Erythroblast (primary cell): Measurements from ENCODE around the gene ZBTB20.

Experiments
- DNase-seq, 2 experiments: peaks; one replicate each; lab custom pipeline; 2025; lab: John Stamatoyannopoulos, UW
- GATA1 ChIP-seq: IDR thresholded peaks from 2 replicates; pipeline ENCODE4 v1.6.1; 2011; ENCODE audit warnings: low read depth, mild to moderate bottlenecking, control low read depth, low read length, moderate library complexity
- POLR2A ChIP-seq: IDR thresholded peaks from 2 replicates; pipeline ENCODE4 v1.6.1; 2011; ENCODE audit warnings: mild to moderate bottlenecking, low read length

The ZBTB20 gene

DNA sequence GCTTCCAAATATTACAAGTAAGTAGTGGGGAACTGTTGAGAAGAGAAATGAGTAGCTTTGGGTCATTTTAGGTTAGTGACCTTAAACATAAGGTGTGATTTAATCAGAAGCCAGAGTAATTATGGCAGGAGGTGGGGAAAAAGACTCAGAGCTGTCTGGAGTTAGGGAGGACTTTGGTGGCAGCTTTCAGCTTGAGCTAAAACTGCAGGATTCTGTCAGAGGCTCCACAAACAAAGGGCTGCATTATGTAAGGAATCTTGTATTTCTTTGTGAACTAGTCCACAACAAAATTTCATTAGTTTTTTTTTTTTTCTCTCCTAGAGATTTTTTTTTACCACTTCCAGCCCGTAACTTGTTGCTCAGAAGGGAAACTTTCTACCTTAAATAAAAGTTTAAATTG lies 507.9 kb downstream of the ZBTB20 start:
- no peak for TF ChIP-seq POLR2A
- no peak for TF ChIP-seq GATA1
- DNase-seq = no peak

- TF ChIP-seq POLR2A (no peak), GATA1 (no peak)
- no peak for DNase-seq
Observed at GRCh38 chr3:114635878-114636277, 511.2 kb downstream of the ZBTB20 start.

DNA sequence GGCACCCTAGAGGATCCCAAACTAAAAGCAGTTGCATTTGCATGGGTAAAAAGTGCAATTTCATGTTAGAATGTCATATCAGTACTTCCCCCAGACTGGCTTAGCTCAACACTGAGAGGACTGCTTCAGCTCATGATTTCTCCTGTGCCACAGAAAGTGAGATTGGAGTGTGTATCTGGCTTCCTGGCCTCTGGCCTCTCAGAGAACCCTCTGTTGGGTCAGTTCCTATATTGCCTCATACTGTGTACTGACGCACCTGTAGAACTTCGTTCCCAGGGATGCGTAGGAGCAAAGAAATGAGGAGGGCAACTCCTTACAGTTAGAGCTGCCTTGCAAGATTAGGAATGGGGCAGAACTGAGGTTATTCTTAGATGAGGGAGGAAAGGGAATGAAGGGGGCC lies 512.5 kb downstream of the ZBTB20 start:
- TF ChIP-seq POLR2A = no peak
- no peak for TF ChIP-seq GATA1
- no peak for DNase-seq

DNA sequence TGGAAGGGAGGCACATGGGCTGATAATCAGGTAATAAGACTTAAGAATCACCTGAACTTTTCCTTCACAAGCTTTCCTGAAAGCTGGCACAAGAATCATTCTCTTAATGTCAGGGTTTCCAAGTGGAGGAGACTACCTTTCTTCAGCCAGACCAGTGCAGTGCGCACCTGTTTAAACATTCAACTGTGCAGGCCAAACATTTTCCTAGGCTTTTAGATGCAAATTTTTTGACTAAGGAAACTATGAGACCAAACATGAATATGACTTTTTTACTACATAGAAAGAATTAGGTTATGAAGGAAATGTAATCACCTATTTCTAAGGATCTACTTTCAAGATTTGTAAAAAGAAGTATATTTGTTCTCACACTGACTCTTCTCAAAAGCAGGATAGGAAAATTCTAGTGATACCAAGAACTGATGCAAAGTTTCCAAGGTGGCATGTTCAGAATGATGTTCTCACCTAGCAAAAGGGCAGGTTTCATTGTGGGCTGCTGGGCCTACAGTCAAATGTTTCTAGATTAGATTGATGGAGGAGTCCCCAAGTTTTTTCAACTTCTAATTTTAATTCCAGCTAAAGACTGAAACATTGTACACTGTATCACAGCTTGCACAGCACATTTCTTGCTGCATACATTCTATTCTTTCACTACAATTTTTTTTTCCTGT lies 514.2 kb downstream of the ZBTB20 start:
- DNase-seq = no peak
- TF ChIP-seq GATA1 (no peak), POLR2A (no peak)

DNA sequence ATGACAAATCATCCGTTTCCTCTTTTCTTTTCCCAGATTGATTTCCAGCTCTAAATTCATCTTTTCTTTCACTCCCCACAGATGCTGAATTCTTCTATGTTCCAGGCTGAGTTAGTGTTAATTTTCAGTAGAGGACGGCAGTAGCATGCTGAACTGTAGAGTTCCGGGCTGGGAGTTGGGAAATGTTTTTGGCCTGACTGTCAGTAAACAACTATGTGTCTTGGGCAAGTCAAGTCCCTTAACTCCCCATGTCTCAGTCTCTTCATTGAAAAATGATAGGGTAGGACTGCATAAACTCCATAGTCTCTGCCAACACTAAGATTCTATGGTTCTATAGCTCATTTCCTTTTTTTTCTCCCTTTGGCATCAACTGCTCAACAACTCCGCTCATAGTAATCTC lies 519.3 kb downstream of the ZBTB20 start:
- no peak for TF ChIP-seq POLR2A
- TF ChIP-seq GATA1 = no peak
- no peak for DNase-seq

DNA sequence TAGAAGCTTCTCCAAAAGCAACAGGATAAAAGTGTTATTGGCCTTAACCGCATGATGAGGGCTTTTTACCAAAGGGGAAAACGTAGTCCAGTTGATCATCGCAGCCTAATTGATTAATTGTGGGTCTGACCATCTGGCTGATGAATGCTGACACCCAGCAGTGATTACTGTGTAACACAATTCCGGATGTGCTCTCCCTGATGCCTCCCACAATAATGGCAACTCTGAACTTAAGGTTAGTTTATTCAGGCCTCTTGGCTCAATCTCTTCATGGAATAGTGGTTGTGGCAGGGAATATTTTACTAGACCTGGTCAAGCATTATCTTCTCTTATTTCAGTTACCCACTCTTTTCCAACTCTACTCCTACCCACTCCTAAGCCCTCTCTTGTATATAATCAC lies 520.3 kb downstream of the ZBTB20 start:
- DNase-seq = no peak
- TF ChIP-seq POLR2A = no peak
- no peak for TF ChIP-seq GATA1

DNA sequence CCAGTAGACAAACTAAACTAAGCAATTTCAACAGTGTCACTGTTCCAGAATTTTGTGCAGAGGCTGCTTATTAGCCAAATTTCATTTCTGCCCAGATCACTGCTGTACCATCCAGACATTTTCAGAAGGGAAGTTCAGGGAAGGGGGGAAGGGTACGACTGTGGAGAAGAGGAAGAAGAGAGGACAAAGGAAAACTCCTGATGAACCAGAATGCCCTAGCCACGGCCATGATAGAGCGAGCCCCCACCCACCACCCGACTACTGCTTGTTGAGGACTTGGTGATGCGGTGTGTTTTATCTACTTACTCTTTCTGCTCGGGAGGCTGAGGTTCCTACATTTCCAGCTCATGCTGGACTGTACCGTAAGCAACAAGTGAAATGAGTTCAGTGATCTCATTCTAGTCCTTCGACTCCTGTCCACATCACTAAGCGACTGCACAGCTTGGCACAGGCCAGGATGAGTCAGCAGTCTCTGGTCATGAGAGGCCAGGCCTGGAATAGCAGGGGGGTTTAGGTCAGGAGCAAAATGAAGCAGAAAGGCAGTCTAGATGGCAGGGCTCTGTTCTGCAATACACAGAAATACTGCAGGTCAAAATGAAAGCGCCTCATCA lies 522.4 kb downstream of the ZBTB20 start:
- peak; percentile 7 to 49 for DNase-seq
- TF ChIP-seq POLR2A = no peak
- no peak for TF ChIP-seq GATA1

DNA sequence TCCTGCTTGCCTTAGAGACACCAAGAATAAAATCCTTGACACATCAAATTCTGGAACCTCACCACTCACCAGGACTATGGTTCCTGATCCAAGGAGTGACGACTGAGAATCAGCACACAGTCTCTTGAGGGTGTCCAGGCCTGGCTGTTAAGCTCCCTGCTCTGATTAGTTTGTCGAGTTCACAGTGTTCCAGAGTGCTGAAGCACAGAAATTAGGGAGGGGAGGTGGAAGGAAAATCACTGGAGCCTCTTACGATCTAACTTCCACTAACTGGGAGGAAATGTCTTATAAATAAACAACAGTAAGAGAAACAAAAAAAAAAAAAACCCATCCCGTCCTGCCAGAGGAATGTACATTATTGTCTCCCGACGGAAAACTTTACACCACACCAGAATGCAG lies 523.0 kb downstream of the ZBTB20 start:
- TF ChIP-seq POLR2A (no peak), GATA1 (no peak)
- DNase-seq = no peak

DNA sequence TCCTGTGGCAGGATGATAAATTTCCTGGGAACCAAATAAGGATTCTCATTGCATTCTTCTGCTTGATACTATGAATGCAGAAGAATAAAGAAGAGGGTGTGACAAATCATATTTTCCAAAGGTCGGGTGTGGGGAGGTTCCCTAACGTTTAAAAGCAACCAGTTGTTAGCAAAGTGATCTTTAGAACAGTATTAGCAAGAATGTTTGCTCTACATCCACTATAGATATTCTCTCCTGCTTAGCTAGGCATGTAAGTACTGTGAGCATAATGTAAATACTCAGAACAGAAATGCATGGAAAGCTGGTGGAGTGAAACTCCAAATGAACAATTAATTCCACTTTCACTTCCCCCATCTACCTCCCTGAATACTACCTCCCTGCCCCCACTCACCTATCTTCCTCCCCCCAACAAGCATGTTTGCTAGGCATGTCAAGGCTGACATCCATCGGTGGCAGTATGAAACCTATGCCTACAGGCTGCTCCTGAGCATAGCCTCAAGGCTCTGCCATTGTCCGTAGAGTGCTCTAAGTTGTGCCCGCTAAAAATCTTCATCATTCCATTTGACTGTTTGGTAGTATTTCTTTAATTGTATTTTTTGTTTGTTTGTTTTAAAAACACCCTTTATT lies 523.6 kb downstream of the ZBTB20 start:
- no peak for DNase-seq
- no peak for TF ChIP-seq POLR2A
- TF ChIP-seq GATA1 = no peak

- TF ChIP-seq POLR2A (no peak), GATA1 (no peak)
- DNase-seq = no peak
Observed at GRCh38 chr3:114622001-114622400, 525.1 kb downstream of the ZBTB20 start.

- no peak for DNase-seq
- no peak for TF ChIP-seq POLR2A
- no peak for TF ChIP-seq GATA1
Observed at GRCh38 chr3:114619771-114620170, 527.3 kb downstream of the ZBTB20 start.

DNA sequence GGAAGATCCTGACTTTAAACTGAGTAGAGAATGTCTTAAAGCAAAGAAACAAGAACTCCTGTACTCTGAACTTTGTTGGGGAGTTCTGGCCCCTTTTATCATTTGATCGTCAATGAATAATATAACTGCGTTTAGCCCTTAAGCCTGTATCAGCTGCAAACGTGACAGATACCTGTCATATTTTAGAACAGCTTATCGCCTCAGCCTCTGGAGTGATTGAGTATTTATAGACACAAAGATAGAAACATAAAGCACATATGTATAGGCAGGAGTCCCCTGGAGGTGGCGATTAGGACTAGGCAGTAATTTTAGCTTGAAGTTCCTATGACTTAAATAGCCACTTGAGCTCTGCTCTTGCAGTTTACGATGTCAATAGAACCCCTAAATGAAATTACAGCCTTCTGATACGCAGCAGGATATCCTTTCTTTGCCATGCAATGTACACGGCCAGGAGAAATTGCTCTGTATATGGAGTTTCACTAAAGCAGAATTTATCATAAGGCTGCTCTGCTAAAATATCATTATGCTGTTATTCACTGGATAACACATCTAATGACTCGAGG lies 531.5 kb downstream of the ZBTB20 start:
- no peak for DNase-seq
- no peak for TF ChIP-seq GATA1
- no peak for TF ChIP-seq POLR2A

DNA sequence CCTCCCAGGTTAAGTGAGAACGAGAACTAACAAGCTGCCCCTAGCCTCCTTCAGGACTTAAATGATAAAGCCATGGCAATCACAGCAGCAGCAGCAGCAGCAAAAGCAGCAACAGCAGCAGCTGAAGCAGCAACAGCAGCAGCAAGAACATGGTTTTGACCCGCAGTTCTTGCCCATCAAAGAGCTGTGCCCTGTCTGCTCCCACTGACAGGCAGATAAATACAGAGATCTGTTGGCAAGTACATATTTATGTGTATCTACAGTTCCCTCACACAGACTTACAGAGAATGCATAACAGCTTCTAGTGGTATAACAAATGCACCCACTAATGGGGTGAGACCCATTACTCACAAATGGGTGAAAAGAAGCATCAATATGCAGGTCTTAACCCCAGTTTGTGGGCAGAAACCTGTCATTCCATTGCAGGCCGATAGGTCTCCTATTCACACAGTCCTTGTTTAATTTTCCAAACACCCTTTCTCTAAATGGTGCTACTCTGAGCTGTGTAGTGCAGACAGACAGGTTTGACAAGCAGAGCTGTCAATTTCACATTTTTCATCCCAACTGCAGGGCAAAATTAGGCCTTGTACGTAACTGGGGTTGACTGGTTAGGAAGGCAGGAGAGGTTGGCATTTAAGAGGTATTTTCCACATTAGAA lies 537.0 kb downstream of the ZBTB20 start:
- TF ChIP-seq GATA1 = no peak
- DNase-seq = no peak

DNA sequence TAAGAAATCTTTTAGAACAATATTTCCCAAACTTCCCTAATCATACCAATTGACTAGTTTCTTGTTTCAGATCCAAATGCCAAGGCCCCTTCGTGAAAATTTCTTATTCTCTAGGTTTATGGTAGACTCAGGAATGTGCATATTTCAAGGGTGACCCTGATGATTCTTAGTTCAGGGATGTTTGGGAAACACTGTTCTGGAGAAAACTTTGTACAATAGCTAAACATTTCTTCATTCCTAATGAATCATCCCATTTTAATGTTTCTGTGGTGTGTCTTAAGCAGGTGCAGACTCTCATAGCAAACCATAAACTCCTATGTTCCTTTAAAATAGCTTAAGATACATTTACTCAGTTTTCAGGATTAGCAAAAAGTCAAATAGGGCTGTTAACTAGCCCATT lies 538.8 kb downstream of the ZBTB20 start:
- TF ChIP-seq POLR2A (no peak), GATA1 (no peak)
- DNase-seq = no peak

GRCh38 chr3:114606336-114606735 lies 540.8 kb downstream of the ZBTB20 start:
- TF ChIP-seq GATA1 (no peak), POLR2A (no peak)
- DNase-seq = no peak

DNA sequence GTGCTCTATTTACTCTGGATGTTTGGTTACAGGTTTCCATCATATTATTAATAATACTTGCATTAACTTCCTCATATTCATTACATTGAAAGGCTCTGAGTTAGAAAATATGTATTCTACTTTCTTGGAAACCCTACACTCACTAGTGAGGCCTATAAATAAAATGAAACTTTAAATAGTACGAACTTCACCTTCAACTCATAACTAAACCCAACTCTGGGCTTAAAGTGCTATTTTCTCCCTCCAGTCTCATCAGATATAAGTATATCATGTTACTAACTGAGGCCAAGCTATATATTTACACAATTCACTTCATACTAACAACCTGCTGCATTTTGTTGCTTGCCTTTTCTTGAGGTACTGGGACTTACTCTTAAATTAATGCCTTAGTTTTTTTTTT lies 546.5 kb downstream of the ZBTB20 start:
- no peak for DNase-seq
- TF ChIP-seq POLR2A (no peak), GATA1 (no peak)
